Sciatic nerve (tissue), 2 donors: ENCODE results near the gene TMC3. TPM values are rescaled to one million over a fixed set of nuclear protein-coding genes. Genes with fewer than 3 reads are reported as not detected.
"Not testable (repeated sequence)": the region's sequence is repeated elsewhere in the genome, so short reads cannot be mapped to it uniquely, and the experiment has no call there.

ENCODE experiments used
- ATAC-seq: fragments of 200-7000 bp; cut with Tn5 transposase; one replicate; pipeline ENCODE4 v1.9.1; 2020; ENCODE audit warnings: mild to moderate bottlenecking, moderate library complexity
- DNase-seq: peaks from one replicate; pipeline ENCODE4 v3.0.0-alpha.2; 2020; ENCODE audit warnings: low spot score
- intact Hi-C: fragments of 100-400 bp; cut with DNase I; formaldehyde crosslinking; loops from one replicate; pipeline ENCODE4 v1.14.2; 2022
- total RNA-seq: library from RNA; stranded (reverse); fragmentation: NEBNext Ultra II Directional; extraction: Animal tissue kit (Norgen Biotek cat#: 25700); gene quantifications from one replicate; pipeline ENCODE4 v1.2.1, GENCODE V29; 2021
- donor health status: DM: no; HTN: no; CAD: no.
- donor health status: DM: no; HTN: no; CAD: no.

TMC3 gene
- total RNA-seq, 1 donor from 2014 or later = 0.13 TPM

DNA sequence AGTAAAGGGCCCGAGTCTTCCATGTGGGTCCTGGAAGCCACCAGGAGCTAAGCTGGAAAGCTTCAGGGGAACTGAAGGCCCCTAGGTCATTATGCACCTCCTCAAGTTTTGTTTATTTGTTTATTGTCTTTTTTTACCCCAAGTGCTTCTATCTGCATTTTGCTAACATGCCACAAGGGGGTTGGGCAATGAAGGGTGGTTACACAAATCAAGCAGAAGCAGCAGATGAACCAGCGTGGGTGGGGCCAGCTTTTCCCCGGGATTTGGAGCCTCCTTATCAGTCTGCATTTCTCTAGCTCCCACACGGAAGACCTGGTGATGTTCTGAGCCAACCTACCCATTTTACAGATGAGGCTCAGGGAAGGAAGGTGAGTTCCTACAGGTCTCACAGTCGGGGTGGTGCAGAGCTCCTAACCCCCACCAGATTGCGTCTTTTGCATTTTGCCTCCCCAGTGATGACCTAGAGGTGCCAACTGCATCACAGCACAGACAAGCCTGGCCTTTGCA lies 16.8 kb downstream of the TMC3 start:
- no peak for DNase-seq
- intact Hi-C loops = no loop called here
- no peak for ATAC-seq

DNA sequence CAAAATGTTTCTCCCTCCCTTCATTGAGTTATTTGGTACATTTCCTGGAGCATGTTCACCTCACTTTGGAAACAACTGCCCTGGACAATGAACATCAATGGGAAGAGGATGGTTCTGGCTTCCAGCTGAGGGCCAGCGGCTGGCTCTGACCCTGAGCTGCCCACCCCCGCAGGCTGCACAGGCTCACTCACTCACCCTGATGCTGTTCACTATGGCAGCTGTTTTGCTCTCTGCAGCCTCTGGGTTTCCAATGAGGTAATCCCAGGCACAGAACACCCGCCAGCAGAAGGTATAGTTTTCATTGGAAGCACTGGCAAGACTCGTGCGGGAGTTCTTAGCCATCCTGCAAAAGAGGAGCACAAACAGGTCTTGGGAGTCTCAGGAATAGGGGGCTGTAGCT lies 17.8 kb downstream of the TMC3 start:
- ATAC-seq (no peak), DNase-seq (no peak)
- intact Hi-C loops = no loop called here

DNA sequence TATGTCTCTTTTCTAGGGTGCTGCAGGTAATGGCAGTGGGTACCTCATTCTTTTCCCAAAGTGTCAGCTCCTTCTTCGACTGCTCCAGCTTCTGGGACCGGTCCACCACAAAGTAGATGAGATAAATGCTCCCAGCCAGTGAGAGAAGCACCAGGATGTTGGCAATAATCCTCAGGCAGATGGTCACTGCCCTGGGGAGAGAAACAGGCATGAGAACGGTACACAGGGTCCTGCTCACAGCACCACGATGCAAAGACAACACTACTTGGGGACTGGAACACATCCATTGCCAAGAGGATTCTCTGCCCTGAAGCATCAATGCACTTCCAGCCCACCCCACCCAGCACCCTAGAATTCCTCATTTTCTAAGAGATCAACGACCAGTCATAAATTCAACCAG lies 22.4 kb downstream of the TMC3 start:
- DNase-seq (no peak), ATAC-seq (no peak)
- intact Hi-C loops = no loop called here

DNA sequence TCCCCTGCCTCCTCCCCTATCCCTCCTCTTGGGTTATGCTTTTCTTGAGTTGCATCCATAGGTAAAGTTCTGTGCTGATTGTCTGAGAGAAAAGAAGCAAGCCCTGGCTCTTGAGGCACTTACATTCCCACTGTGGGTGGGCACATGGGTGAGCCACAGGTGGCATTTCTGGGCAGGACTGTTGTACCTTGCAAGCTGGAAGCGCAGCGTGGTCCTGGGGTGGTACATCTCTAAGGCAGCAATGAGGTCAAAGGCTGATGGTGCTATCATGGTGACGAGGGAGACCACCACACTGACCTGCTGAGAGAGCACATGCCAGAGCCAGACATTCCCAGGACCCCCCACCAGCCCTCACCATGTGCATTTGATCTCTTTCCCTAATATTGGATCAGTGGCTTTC lies 24.7 kb downstream of the TMC3 start:
- no peak for ATAC-seq
- intact Hi-C loops = no loop called here
- DNase-seq = no peak

DNA sequence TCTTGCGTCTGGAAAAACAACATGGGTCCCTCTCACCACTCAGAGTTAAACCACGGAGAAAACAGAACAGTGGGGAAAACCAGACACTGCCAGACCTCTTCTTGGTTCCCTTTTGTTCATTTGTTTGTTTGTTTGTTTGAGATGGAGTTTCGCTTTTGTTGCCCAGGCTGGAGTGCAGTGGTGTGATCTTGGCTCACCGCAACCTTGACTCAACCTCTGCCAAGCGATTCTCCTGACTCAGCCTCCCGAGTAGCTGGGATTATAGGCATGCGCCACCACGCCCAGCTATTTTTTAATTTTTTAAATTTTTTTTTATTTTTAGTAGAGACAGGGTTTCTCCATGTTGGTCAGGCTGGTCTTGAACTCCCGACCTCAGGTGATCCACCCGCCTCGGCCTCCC lies 25.3 kb downstream of the TMC3 start:
- intact Hi-C loops, ATAC-seq, DNase-seq: not testable (repeated sequence)

DNA sequence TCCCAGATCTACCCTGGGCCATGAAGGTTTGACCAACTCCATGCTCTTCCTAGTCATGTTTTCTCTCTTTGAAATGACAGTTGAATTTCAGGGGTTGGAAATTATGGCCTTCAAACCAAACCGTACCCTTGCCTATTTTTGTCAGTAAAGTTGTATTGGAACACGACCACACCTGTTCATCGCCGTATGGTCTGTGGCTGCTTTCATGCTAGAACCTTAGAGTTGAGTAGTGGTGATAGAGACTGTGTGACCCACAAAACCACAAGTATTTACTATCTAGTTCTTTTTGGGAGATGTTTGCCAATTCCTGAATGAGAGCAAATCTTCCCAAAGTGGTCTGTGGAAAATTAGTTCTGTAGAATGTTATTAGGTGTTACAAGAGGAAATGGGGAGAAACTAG lies 26.1 kb downstream of the TMC3 start:
- no peak for DNase-seq
- intact Hi-C loops = no loop called here

DNA sequence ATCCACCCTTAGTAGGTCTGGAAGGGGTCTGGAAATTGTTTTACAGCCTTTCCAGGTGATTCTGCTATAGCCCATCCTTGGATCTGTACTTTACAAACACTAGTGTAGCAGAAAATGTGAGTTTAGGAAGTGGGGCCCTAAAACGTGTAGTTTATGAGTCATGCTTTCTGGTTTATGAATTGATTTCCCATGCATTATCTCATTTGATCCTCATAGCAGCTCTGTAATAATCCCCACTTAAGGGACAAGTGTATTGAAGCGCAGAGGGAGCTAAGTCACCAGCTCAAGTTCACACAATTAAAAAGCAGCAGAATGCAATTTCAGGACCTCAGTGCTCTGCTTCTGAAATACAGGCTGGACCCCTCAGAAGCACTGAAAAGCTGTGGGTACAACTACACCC lies 27.4 kb downstream of the TMC3 start:
- intact Hi-C loops = no loop called here
- ATAC-seq (no peak), DNase-seq (no peak)

More for the DNA sequence above, 26.1 kb downstream of the TMC3 start:
- ATAC-seq = no peak

DNA sequence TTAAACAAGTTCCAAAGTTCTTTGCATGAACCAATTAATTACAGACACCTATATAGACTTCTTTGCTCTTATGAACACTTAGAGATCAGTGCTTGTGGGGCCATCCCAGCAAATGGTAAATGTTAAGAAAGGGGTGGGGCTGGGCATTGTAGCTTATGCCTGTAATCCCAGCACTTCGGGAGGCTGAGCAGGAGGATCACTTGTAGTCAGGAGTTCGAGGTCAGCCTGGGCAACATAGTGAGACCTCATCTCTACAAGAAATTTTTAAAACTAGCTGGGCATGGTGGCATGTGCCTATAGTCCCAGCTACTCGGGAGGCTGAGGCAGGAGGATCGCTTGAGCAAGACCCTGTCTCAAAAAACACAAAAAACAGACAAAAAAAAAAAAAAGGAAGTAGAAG lies 30.6 kb downstream of the TMC3 start:
- DNase-seq (no peak), ATAC-seq (no peak)
- intact Hi-C loops = no loop called here

DNA sequence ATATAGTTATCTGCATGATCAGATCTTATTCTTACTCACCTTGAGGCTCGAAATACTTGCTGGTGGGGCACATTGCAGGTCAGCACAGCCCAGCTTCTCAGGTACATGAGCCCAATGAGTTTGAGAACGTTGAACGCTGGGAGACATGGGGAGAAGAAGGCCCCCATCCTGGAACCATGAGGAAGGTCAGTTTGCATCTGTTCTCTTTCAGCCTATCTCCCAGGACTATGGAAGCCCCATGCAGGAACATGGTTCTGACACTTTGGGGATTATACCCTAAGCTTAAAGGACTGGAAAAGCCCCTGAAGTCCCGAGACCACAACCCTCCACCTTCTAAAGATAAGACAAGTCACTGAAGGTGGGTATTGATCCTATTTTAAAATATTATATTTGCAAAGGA lies 32.7 kb downstream of the TMC3 start:
- intact Hi-C loops = no loop called here
- DNase-seq (no peak), ATAC-seq (no peak)

DNA sequence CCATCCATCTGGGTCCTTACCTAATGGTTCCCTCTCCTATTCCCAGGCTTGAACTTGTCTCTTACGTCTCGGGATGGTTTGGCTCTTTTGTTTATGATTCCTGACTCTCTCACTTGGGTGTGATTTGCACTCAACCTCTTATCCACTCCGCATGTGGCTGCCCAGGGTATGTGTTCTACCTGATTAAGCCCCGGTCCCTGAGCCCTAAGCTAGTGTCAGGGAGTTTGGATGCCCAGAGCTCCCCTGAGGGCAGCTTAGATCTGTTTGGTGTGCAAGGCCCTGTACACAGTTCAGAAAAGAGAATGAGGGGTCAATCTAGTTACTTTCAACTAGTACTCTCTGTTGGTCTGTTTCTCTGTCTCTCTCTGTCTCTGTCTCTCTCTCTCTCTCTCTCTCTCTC lies 34.2 kb downstream of the TMC3 start:
- ATAC-seq = no peak
- intact Hi-C loops = no loop called here

DNA sequence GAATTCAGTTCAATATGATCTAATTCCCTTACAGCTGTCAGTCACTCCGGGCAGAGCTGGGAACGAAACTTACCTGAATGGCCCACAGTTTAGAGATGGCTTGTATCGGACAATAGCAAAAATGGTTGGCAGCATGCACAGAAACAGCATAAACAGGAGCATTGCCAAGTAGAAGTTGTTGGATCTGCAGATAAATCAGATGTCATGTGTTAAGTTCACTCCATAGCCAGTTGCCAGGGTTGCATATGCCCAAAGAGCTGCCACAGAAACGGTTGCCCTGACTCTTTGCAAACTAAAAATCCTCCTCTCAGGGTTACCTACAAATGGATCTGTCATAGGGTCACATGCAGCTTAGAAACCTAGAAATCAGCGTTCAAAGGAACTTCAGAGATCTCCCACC lies 34.7 kb downstream of the TMC3 start:
- intact Hi-C loops = no loop called here
- ATAC-seq (no peak), DNase-seq (no peak)

More for the DNA sequence above, 34.2 kb downstream of the TMC3 start:
- no peak for DNase-seq

DNA sequence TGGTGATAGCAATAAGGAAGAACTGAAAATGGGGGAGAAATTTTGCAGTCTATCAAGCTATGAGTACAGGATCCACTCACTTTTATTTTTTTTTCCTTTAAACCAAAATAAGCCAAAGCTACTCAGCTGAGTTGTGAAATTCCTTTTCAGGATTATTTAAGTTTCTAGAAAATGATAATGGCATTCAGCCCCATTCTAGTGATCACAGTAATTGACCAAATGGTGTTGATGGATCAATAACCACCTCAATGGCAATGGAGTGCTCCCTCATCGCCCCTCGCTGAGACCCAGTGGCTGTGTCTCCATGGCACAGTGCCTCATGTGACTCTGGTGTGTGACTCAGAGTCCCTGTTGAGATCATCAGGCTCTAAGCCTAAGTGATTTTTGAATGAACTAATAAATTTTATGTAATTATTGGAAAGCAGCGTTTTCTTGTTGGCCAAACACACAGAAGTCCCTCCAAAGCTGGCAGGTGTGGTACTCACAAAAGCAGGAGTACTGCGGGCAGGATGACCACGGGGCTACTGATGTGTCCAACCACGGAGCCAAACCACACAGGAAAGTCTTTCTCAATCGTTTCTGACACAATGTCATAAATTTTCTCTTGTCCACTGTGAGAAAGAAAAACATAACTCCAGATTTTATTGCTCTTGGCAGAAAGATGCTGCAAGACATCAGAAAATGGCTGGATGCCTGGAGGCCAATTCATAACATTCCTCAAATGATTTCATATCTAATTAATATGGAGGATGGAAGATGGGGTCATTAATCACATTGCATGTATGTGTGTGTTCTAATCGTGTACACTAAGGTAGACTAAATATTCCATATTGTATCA lies 35.6 kb downstream of the TMC3 start:
- intact Hi-C loops = no loop called here
- peak; percentile 72 for DNase-seq
- peak; percentile 94 for ATAC-seq

DNA sequence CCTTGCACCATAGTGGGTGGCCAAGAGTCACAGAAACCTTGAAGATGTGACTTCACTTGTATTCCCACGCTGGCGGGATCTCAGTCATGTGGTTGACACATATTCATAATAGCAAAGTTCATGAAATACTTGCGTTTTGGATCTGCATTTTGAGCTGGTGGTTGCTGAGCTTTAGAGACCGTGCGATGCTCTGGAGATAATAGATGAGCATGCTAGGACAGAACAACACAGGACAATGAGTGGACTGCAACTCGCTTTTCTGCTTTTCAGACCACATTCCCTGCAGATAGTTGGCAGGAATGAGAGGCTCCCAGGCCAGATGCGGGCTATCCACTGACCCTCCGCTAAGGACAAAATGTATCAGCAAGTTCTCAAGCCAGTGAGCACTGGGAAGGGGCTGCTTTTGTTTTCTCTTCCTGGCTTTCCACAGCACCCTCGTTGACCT lies 36.3 kb downstream of the TMC3 start:
- intact Hi-C loops = no loop called here
- ATAC-seq (peak; percentile 56), DNase-seq (no peak)

DNA sequence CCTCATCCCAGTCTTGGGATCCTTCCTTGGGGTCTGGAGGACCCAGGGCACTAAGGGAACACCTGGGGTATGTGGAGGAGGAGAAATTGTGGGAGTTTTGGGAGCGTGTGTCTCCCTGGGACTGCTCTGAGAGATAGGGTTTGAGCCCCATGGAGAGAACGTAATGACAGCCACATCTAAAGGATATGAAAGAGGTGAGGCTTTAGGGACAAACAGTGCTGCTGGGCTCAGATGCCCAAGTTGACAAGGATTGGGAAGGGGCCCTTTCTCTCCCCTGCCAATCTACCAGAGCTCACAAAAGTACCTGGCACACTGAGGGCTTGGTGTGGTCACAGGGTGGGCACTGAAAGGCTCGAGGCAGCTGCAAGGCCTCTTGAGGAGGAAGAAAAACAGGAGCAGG lies 36.8 kb downstream of the TMC3 start:
- DNase-seq = no peak
- intact Hi-C loops = no loop called here
- no peak for ATAC-seq

DNA sequence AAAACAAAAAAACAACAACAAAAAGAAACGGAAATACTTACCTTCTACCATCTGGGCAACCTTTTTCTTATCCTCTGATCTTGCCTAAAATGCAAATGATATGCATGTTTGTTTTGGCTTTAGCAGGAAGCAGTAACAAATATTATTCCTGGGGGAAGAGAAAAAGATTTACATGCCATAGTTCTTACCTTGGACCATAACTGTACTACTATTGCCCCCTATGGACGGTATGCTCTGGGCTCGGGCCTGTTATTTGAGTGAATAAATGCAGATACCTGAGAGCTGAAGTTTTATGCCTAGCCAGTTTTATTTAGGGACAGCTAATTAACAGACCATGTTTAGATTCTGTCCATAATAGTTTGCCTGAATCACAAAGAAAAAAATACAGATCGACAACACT lies 37.4 kb downstream of the TMC3 start:
- ATAC-seq = no peak
- no peak for DNase-seq
- intact Hi-C loops = no loop called here

DNA sequence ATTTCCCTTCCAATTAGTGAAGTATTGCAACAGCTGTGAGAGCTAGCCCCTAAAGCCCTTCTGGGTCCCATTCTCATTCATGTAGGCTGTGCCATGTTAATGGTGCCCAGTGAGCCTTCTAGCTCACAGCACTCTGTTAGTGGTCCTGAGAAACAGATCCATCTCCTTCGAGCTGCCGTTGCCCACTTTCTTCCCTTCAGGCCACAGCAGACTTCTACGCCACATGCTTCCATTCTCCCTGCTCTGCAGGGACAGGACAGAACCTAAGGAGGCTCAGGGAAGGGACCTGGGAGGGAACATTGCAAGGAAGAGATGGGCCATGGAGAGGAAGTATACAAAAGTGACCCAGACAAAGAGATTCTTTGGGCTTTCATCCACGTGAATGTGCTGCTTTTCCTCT lies 38.4 kb downstream of the TMC3 start:
- ATAC-seq (no peak), DNase-seq (no peak)
- intact Hi-C loops = no loop called here

DNA sequence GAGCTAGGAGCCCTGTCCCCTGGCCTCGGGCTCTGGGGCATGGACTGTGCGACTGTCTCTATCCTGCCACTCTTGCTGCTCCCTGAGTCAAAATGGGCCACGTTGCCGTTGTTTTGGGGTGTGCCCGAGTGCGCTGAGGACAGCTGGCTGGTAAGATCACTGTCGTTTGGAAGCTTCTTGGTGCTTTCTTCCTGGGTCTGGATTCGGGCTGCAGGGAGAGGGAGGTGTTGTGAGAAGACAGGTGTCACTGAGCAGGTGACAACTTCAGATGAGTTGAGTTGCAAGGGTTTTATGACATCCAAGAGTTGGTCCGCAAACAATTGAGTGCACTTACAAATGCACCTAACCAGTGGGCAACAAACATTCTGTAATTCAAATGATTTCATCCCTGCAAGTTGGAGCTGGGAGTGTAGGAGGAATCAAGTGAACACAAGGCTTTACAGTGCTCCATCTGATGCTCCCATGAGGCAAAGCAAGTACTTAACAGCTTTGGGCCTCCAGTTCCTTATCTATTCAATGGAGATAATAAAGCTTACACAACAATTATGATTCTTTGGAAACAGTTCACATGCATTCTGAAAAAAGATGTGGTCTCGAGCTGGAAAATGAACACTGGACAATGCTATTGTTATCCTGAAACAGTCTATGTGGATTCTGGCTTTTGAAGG lies 39.1 kb downstream of the TMC3 start:
- no peak for DNase-seq
- ATAC-seq = no peak
- intact Hi-C loops = no loop called here

DNA sequence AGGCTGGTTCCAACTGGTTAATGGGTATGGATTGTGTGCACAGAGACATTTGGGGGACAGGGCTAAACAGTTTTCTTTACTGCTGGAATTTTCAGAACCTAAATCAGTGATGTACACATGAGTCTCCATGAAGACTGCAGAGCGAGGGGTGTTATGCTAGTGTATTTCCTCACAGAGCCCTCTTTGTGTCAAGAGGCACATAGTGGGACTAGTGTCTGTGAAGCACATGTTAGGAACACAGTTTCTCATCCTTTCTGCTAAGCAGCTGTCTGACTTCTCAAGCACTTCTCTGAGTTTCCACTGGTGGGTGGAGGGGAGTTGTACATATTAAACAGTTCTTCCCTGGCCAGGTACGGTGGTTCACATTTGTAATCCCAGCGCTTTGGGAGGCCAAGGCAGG lies 40.6 kb downstream of the TMC3 start:
- ATAC-seq (no peak), DNase-seq (no peak)
- intact Hi-C loops = no loop called here

DNA sequence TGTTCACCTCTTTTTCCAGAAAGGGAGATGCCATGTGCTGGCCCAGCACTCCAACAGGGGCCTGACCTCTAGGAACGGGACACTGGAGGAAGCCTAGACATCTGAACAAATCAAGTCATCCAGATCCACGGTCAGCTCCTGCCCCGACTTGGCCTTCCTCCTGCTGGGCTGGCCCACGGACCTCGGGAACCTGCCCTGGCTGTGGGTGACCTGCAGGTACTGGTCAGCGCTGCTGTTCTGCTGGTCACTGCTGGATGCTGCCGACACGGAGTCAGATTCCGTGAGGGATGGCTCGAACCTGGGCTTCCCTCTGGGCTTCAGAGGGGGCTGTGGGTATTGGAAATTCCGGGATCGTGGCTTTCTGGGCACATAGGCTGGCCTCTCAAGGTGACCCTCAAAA lies 41.7 kb downstream of the TMC3 start:
- intact Hi-C loops = no loop called here
- DNase-seq = no peak
- ATAC-seq = no peak

DNA sequence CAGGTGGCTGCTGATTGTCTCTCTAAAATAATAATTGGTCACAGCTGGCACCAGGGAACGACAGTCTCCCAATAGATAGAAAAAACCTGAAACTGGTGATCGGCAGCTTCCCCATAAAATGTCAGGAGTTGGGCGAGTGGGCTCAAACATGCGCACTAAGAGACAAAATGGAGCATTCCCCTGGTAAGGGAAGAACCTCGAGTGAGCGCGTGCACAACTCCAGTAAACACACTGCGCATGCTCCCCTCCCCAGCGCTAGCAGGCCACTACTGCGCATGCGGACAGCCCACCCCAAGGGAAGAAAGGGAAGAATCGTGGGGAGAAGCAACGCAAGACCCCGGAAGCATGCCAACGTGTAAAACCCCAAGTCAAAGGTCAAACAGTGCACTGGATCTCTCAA lies 42.4 kb downstream of the TMC3 start:
- no peak for DNase-seq
- intact Hi-C loops = no loop called here
- no peak for ATAC-seq
